Neuron (in vitro differentiated cells): ENCODE results near the gene TOX2.

Experiments used
- H2AFZ ChIP-seq: one replicate; pipeline ENCODE4 v1.6.1; 2013; ENCODE audit warnings: low read depth, mild to moderate bottlenecking, inconsistent platforms, low read length, moderate library complexity
- H3K27me3 ChIP-seq: one replicate; pipeline ENCODE4 v1.6.1; 2013; ENCODE audit warnings: low read length; ENCODE audit not compliant: insufficient read depth
- H3K36me3 ChIP-seq: one replicate; pipeline ENCODE4 v1.6.1; 2013; ENCODE audit warnings: low read length; ENCODE audit not compliant: insufficient read depth
- H3K4me1 ChIP-seq: one replicate; pipeline ENCODE4 v1.6.1; 2013; ENCODE audit warnings: low read length; ENCODE audit not compliant: insufficient read depth
- H3K4me3 ChIP-seq: 2 replicates; pipeline ENCODE4 v1.5.1; 2013; ENCODE audit warnings: mild to moderate bottlenecking, low read length, moderate library complexity
- H3K9me3 ChIP-seq: one replicate; pipeline ENCODE4 v1.6.1; 2013; ENCODE audit warnings: low read length

The TOX2 gene

GRCh38 chr20:44011251-44011940 is 96.7 kb downstream of the TOX2 start:
- H3K4me3 ChIP-seq = no peak overlapping the region
- H3K4me1 ChIP-seq = no peaks in the 10 kb centered on the region
- H3K27me3 ChIP-seq = no peaks in the 10 kb centered on the region
- H3K9me3 ChIP-seq = no peaks in the 10 kb centered on the region
- H2AFZ ChIP-seq = no peak overlapping the region
- no peaks in the 10 kb centered on the region for H3K36me3 ChIP-seq

GRCh38 chr20:44012466-44013226 is 98.0 kb downstream of the TOX2 start:
- Histone ChIP-seq H3K27me3 (no peaks in the 10 kb centered on the region), H2AFZ (no peak overlapping the region), H3K4me3 (no peak overlapping the region), H3K4me1 (no peaks in the 10 kb centered on the region), H3K36me3 (no peaks in the 10 kb centered on the region), H3K9me3 (no peaks in the 10 kb centered on the region)

- H2AFZ ChIP-seq = no peak overlapping the region
- H3K36me3 ChIP-seq = no peaks in the 10 kb centered on the region
- H3K27me3 ChIP-seq = no peaks in the 10 kb centered on the region
- H3K4me1 ChIP-seq = no peaks in the 10 kb centered on the region
- H3K9me3 ChIP-seq = no peaks in the 10 kb centered on the region
- no peak overlapping the region for H3K4me3 ChIP-seq
Measured at GRCh38 chr20:44014807-44015732, 100.4 kb downstream of the TOX2 start.

GRCh38 chr20:44015733-44016103 is 101.1 kb downstream of the TOX2 start:
- H3K36me3 ChIP-seq = no peaks in the 10 kb centered on the region
- H2AFZ ChIP-seq = no peak overlapping the region
- no peaks in the 10 kb centered on the region for H3K9me3 ChIP-seq
- no peak overlapping the region for H3K4me3 ChIP-seq
- H3K4me1 ChIP-seq = no peaks in the 10 kb centered on the region
- H3K27me3 ChIP-seq = no peaks in the 10 kb centered on the region

GRCh38 chr20:44016525-44016924 is 101.9 kb downstream of the TOX2 start:
- H3K4me3 ChIP-seq = no peak overlapping the region
- no peaks in the 10 kb centered on the region for H3K36me3 ChIP-seq
- H3K4me1 ChIP-seq = no peaks in the 10 kb centered on the region
- H3K27me3 ChIP-seq = no peaks in the 10 kb centered on the region
- H2AFZ ChIP-seq = no peak overlapping the region
- H3K9me3 ChIP-seq = no peaks in the 10 kb centered on the region

- no peaks in the 10 kb centered on the region for H3K9me3 ChIP-seq
- H3K27me3 ChIP-seq = no peaks in the 10 kb centered on the region
- no peaks in the 10 kb centered on the region for H3K36me3 ChIP-seq
- no peak overlapping the region for H3K4me3 ChIP-seq
- no peak overlapping the region for H2AFZ ChIP-seq
- H3K4me1 ChIP-seq = no peaks in the 10 kb centered on the region
Measured at GRCh38 chr20:44017211-44017610, 102.6 kb downstream of the TOX2 start.

GRCh38 chr20:44017905-44018258 is 103.2 kb downstream of the TOX2 start:
- no peaks in the 10 kb centered on the region for H3K9me3 ChIP-seq
- no peak overlapping the region for H3K4me3 ChIP-seq

GRCh38 chr20:44018259-44018941 is 103.7 kb downstream of the TOX2 start:
- no peaks in the 10 kb centered on the region for H3K9me3 ChIP-seq
- H3K4me1 ChIP-seq = no peaks in the 10 kb centered on the region
- no peak overlapping the region for H3K4me3 ChIP-seq
- no peaks in the 10 kb centered on the region for H3K27me3 ChIP-seq
- H3K36me3 ChIP-seq = no peaks in the 10 kb centered on the region
- no peak overlapping the region for H2AFZ ChIP-seq

More at GRCh38 chr20:44017905-44018258, 103.2 kb downstream of the TOX2 start:
- Histone ChIP-seq H3K27me3 (no peaks in the 10 kb centered on the region), H2AFZ (no peak overlapping the region), H3K4me1 (no peaks in the 10 kb centered on the region), H3K36me3 (no peaks in the 10 kb centered on the region)

- Histone ChIP-seq H3K9me3 (no peaks in the 10 kb centered on the region), H3K4me3 (no peak overlapping the region), H3K27me3 (no peaks in the 10 kb centered on the region), H3K4me1 (no peaks in the 10 kb centered on the region), H3K36me3 (no peaks in the 10 kb centered on the region), H2AFZ (no peak overlapping the region)
Measured at GRCh38 chr20:44018942-44019637, 104.4 kb downstream of the TOX2 start.

- Histone ChIP-seq H3K9me3 (no peaks in the 10 kb centered on the region), H3K4me1 (no peaks in the 10 kb centered on the region), H3K27me3 (no peaks in the 10 kb centered on the region), H3K36me3 (no peaks in the 10 kb centered on the region), H2AFZ (no peak overlapping the region), H3K4me3 (no peak overlapping the region)
Measured at GRCh38 chr20:44019638-44020335, 105.1 kb downstream of the TOX2 start.

- Histone ChIP-seq H3K4me1 (no peaks in the 10 kb centered on the region), H2AFZ (no peak overlapping the region), H3K9me3 (no peaks in the 10 kb centered on the region)
Measured at GRCh38 chr20:44020406-44021148, 105.9 kb downstream of the TOX2 start.

More at GRCh38 chr20:44020406-44021148, 105.9 kb downstream of the TOX2 start:
- Histone ChIP-seq H3K4me3 (no peak overlapping the region), H3K27me3 (no peaks in the 10 kb centered on the region), H3K36me3 (no peaks in the 10 kb centered on the region)
